Esophagus squamous epithelium (tissue), 4 donors: ENCODE results near the gene SEBOX.

Experiments
- CTCF ChIP-seq, 6 experiments: fragments of 450-650 bp in 4 of 6; fragments of 200-600 bp in 2 of 6; sonication (generic) in 2 of 6; IDR thresholded peaks; one replicate each; pipeline ENCODE4 v1.5.1; 2016 to 2019; ENCODE audit warnings: antibody characterized with exemption in 6 of 6, mild to moderate bottlenecking in 4 of 6, moderate library complexity in 4 of 6
- POLR2A ChIP-seq, 4 donors: fragments of 450-650 bp; IDR thresholded peaks; one replicate each; pipeline ENCODE4 v1.6.1; 2017; ENCODE audit warnings: antibody characterized with exemption in 4 of 4, mild to moderate bottlenecking in 4 of 4, moderate library complexity in 3 of 4

DNA sequence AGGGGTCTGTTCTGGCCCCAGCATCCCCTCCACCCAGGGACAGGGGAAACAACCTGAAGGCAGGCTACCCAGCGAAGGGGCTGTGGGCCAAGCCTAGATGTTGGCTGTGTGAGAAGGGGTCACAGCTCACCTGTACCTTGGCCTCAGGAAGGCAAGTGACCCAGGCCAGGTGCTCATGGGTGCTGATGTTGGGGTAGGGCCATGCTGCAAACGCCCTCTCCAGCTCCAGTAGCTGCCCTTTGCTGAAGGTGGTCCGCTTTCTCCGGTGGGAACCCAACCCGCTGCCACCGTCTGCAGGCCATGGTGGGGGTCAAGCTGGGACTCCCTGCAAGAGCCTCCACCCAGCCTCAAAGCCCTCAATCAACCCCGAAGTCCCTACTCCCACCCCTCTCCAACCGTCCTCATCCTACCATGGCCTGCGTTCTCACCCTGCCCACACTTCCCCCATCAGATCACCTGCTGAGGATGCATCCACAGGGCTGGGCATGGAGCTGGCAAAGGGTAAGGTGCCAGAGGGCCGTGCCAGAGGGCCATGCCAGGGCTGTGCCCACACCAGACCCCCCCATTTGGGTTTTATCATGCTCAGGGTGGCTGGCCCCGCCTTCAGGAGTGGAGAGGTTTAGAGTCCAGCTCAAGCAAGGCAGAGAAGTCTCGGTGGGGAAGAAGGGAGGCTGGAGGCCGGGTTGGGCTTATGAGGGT lies at the start of gene SEBOX:
- no peak for TF ChIP-seq CTCF (IDR thresholded peaks at IDR 0.05)
- TF ChIP-seq POLR2A (IDR thresholded peaks at IDR 0.05), result no peak
